ENCODE results near the gene LTBP4.
"Not testable (repeated sequence)": the region's sequence is repeated elsewhere in the genome, so short reads cannot be mapped to it uniquely, and the experiment has no call there.

LTBP4 gene

GRCh38 chr19:40627486-40628279 lies 26.5 kb downstream of the LTBP4 start:
- DNase-seq (ENCODE audit: low read depth): no peak

- DNase-seq (ENCODE audit: low read depth): no peak
These were observed 28.2 kb downstream of the LTBP4 start for GRCh38 chr19:40629346-40629745.

GRCh38 chr19:40630571-40631160 lies 29.5 kb downstream of the LTBP4 start:
- no peak for DNase-seq (ENCODE audit: low read depth)

- no peak for DNase-seq (ENCODE audit: low read depth)
These were observed 31.3 kb downstream of the LTBP4 start for GRCh38 chr19:40632311-40633036.

- no peak for DNase-seq (ENCODE audit: low read depth)
These were observed 32.0 kb downstream of the LTBP4 start for GRCh38 chr19:40633207-40633606.

- DNase-seq (ENCODE audit: low read depth): no peak
These were observed 37.2 kb downstream of the LTBP4 start for GRCh38 chr19:40638327-40638726.

- DNase-seq (ENCODE audit: low read depth): no peak
These were observed 38.4 kb downstream of the LTBP4 start for GRCh38 chr19:40639638-40639982.

GRCh38 chr19:40640744-40641143 lies 39.6 kb downstream of the LTBP4 start:
- no peak for DNase-seq (ENCODE audit: low read depth)

- DNase-seq (ENCODE audit: low read depth): no peak
These were observed 40.1 kb downstream of the LTBP4 start for GRCh38 chr19:40641281-40641680.

GRCh38 chr19:40642051-40642706 lies 41.0 kb downstream of the LTBP4 start:
- DNase-seq (ENCODE audit: low read depth): no peak

GRCh38 chr19:40642757-40643305 lies 41.7 kb downstream of the LTBP4 start:
- DNase-seq (ENCODE audit: low read depth): no peak

- no peak for DNase-seq (ENCODE audit: low read depth)
These were observed 45.6 kb downstream of the LTBP4 start for GRCh38 chr19:40646743-40647254.

GRCh38 chr19:40649903-40650675 lies 48.9 kb downstream of the LTBP4 start:
- not testable (repeated sequence) for DNase-seq (ENCODE audit: low read depth)

GRCh38 chr19:40650749-40651305 lies 49.7 kb downstream of the LTBP4 start:
- no peak for DNase-seq (ENCODE audit: low read depth)

- DNase-seq (ENCODE audit: low read depth): not testable (repeated sequence)
These were observed 51.1 kb downstream of the LTBP4 start for GRCh38 chr19:40652303-40652702.

- DNase-seq (ENCODE audit: low read depth): not testable (repeated sequence)
These were observed 54.5 kb downstream of the LTBP4 start for GRCh38 chr19:40655684-40656083.

GRCh38 chr19:40658031-40658430 lies 56.9 kb downstream of the LTBP4 start:
- no peak for DNase-seq (ENCODE audit: low read depth)

GRCh38 chr19:40659116-40659515 lies 57.9 kb downstream of the LTBP4 start:
- no peak for DNase-seq (ENCODE audit: low read depth)

- no peak for DNase-seq (ENCODE audit: low read depth)
These were observed 58.4 kb downstream of the LTBP4 start for GRCh38 chr19:40659566-40659965.

- DNase-seq (ENCODE audit: low read depth): no peak
These were observed 60.4 kb downstream of the LTBP4 start for GRCh38 chr19:40661616-40662015.
